Stimulated activated CD4-positive, alpha-beta T cell treated with anti-CD3 and anti-CD28 coated beads, Interleukin-2, amount 100 ng/mL, for 24 hours (primary cell): ENCODE data around the gene LTBP3.
A peak's percentile ranks its signal among the peaks of the same experiment; 100 is the strongest.

ENCODE experiments used
- DNase-seq, 2 donors: peaks; one replicate each; pipeline ENCODE4 v3.0.0-alpha.2; 2020

LTBP3 gene

GRCh38 chr11:65558002-65558929 lies at the start of gene LTBP3:
Gene LTBP3, minus strand, starts transcription at chr11:65558359. Its CDS starts 400 bp downstream, at chr11:65557959.
- DNase-seq = peak; percentile 53 to 65

- DNase-seq = no peak
Observed at GRCh38 chr11:65606876-65607613, 48.9 kb upstream of the LTBP3 start.

DNA sequence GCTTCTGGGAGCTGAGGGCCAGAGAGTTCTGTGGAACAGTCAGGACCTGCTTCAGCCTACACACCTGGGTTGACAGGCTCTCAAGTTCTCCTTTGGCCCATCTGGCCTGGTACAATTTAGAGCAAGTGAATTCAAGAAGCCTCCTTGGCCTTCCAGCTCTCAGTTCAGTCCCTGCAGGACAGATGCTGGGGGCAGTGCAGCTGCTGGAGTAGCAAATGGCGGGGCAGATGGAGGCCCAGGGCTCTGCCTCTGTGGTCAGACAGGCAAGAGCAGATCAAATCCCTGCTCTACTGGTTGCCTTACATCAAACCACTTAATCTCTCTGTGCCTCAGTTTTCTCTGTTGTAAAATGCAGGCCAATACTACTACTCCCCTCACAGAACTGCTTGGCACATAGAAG lies 46.1 kb upstream of the LTBP3 start:
- DNase-seq = no peak

- DNase-seq = no peak
Observed at GRCh38 chr11:65599955-65600246, 41.7 kb upstream of the LTBP3 start.

DNA sequence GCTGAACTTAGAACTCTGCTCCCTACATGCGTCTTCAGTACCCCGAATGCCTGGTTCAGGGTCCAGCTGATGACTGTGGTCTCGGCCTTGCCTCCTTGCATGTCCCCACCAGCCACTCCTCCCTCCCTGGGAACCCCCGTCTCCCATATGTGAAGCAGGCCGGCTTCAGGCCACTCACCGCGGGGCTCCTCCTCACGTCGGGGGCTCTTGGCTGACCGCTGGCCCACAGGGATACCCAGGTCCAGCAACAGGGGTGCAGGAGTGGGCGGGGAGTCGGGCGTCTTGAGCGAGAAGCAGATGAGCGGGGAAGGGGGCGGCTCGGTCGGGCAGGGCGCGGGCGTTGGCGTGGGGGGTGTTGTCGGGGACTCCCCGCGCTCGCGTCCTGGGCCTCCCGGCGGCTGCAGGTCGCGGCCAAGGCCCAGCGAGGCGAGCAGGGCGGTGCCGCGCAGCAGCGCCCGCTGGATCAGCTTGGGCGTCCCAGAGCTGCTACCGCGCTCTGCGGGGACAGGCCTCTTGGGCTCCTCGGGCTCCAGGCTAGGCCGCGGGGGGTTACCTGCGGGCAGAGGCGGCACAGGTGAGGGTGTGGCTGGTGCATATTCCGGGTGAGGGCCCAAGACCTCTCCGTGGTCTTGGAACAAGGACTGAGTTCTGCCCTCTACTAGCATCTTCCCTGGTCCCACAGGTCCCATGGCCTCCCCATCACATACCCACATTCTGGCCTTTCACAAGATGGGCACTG lies 41.2 kb upstream of the LTBP3 start:
- no peak for DNase-seq

DNA sequence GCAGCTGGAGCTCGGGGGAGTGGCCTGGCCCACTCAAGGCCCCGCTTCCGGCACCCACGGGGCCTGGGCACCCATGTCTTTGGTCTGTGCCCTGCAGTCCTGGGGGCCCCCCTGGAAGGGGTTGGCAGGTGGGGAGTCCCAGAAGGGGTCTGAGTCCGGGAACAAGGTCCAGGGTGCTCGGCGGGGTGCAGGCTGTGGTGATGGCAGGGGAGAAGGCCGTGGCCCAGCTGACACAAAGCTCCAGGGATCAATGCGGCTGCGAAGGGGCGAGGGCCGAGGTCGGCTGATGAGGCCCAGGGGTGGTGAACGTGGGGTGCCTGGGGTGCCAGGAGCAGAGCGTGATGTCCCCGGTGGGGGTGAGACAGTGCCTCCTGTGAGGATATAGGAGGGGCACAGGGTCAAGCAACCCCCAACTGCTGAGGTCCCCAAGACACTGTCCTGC lies 40.1 kb upstream of the LTBP3 start:
- no peak for DNase-seq

GRCh38 chr11:65596520-65596919 lies 38.4 kb upstream of the LTBP3 start:
- DNase-seq = no peak

DNA sequence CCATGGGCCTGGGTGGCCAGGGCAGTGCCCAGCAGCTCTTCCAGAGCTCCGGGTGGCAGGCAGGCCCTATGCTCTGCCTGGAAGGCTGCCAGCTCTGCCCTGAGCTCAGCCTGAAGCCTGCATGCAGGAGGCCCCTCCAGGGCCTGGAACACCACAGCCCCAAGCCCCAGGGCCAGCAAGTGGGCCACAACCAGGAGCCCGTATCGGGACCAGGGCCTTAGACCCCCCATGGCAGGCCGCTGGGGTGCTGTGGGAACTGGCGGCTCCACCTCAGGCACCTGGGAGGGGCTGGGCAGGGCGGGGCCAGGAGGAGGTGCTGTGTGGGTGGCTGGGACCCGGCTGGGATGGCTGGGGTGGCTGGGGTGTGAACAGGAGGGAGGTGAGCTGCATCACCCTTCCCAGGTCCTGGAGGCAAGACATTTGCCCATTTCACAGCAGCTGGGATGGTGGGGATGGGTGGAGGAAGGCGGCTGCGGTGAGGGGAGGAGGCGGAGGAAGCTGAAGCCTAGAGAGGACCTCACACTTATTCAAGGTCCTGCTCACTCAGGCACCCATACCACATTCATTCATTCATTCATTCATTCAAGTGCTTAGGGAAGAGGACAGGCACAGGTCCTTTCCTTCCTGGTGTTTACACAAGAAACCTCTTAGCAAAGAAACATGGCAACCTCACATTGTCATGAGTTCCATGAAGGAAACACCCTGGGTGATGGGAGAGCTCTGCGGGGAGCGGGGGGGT lies 37.6 kb upstream of the LTBP3 start, which contains the start of gene KCNK7:
TSS of gene KCNK7 (minus strand) at position 258 of the 739 bp plus-strand sequence. CDS start at position 230, 28 bp downstream.
- DNase-seq = no peak

DNA sequence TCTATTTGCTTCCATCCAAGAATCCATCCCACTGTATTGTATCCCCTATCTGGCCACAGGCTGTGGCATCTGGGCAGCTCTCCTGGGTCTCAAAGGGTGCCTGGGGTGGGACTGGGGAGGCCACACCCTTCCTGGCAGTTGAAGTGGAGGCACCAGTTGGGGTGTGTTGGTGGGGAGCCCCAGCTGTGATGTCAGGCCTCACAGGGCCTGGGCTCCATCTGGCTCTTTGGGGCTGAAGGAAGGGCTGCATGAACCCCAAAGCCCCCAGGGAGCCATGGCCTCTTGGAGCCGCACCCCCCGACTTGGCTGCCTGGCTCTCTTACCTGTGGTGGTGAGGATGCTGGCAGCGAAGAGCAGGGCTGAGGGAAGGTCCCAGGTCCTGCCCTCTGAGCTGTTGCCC lies 37.0 kb upstream of the LTBP3 start:
- no peak for DNase-seq

- DNase-seq = peak; percentile 51 to 58
Observed at GRCh38 chr11:65593518-65594414, 35.6 kb upstream of the LTBP3 start.

GRCh38 chr11:65592858-65593517 lies 34.8 kb upstream of the LTBP3 start:
- no peak for DNase-seq

DNA sequence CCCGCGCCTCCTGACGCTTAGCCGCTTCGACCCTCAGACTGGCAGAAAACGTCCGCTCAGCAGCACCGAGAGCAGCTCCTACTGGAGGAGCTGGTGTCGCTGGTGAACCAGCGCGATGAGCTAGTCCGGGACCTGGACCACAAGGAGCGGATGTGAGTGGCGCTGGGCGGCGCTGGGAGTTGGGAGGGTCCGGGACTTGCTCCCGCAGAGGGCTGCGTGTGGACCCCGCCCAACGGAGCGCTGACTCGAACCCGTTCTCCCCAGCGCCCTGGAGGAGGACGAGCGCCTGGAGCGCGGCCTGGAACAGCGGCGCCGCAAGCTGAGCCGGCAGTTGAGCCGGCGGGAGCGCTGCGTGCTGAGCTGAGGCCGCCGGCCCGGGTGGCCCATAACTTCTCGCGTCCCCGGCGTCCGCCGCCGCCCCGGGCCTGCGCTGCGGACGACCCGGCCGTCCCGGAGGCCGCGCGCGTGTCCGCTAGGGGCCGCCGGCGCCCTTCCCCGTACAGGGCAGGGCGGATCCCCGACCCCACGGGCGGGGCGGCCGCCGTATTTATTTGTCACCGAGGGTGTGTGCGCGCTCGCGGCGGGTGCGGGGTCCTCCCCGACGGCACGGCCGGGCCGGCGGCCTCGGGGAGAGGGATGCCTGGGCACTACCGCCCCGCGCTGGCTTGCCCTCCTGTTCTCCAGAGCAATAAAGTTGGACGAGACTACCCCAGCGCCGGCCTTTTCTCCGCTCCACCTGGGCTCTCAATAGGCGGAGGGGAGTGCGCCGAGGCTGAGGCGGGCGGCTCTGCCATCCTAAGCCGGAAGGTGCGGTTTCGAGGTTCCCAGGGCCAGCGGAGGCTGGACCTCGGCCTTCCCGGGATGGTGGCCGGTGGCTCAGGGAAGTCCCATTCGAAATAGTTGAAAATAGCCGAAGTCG lies 34.0 kb upstream of the LTBP3 start:
- DNase-seq = no peak

DNA sequence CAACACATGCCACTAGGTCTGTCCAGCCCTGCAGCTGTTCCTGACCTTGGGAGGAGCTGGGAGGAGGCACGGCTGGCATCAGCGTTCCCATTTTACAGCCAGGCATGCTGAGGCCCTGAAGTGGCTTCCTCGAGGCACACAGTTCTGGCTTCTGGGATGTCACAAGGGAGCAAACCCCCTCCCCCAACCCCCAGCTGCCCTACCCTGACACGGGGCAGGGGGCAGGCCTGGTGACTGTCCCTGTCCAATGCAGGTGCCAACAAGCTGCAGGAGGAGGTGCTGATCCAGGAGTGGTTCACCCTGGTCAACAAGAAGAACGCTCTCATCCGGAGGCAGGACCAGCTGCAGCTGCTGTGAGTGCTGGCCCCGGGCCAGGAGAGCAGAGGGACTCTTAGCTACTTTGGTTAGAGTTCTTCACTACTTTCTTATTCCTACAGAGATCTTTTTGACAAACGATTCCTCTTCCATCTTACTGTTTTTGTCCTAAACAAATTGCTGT lies 32.1 kb upstream of the LTBP3 start:
- no peak for DNase-seq

DNA sequence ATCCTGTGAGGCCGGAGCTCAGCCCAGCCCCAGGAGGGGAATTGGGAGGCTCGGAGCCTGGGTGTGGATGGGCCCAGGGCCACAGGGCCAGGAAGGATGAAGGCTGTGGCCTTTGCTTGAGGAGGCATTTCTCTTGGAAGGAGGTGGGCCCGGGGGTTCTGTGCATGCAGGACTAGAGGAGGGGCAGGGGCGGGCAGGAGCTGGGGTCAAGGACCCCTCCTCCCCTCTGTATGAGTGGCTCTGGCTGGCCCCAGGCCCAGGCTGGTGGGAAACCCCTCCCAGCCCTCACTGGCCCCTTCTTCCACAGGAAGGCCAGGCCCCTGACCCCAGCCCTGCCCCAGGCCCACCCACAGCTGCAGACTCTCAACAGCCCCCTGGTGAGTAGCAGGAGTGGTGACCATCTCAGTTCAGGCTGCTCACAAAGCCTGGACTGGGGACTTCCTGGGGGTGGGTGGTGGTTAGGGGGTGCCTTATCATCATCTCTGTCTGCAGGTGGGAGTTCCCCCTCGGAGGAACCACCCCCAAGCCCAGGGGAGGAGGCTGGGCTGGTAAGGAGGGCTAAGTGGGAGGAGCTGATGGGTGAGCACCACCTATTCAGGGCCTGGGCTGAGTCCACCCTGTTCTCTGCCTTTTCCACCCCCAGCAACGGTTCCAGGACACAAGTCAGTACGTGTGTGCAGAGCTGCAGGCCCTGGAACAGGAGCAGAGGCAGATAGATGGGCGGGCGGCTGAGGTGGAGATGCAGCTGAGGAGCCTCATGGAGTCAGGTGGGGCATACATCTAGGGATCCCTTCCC lies 31.5 kb upstream of the LTBP3 start:
- DNase-seq = no peak

DNA sequence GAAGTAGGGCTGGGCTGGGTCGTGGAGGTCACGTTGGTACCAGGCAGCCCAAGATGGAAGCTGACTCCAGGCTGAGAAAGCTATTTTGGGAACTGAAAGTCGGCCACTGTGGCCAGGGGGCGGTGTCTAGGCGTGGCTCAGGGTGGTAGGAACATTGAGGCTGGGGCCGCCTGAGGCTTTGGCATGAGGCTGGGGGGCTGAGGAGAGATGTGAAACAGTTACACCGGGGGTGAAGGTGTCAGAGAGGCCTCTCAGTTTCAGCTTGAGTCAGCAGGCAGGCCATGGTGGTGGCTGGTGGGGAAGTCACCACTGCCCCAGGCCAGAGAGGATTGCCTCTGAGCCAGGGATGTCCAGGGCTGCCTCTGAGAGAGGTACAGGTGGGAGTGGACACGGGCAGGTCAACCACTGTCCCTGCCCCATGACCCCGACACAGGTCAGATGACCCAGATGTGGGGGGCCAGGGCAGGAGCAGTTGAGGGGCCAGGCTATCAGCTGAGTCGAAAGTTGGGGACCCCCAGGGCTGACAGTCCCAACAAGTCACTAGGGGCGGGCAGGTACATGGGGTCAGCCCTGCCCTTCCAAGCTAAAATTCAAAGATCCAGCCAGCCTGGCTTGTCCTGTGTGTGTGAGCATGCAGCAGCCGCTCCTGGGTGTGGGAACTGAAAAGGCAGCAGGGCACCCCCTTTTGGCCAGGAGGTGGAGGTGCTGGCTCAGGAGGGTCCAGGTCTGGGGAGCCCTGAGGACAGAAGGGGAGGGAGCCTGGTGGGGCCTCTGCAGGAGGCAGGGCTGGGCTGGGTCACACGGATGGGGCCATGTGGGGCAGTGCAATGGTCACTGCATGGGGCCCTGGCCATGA lies 30.3 kb upstream of the LTBP3 start:
- peak; percentile 76 to 79 for DNase-seq

GRCh38 chr11:65586676-65587075 lies 28.5 kb upstream of the LTBP3 start:
- no peak for DNase-seq

- no peak for DNase-seq
Observed at GRCh38 chr11:65586247-65586630, 28.1 kb upstream of the LTBP3 start.
